Thoracic aorta (tissue), 2 donors: ENCODE results near the gene KIRREL3. TPM values are rescaled to one million over a fixed set of nuclear protein-coding genes. Genes with fewer than 3 reads are reported as not detected.

Source experiments
- ATAC-seq: fragments of 150-250 bp; one replicate; pipeline ENCODE4 v1.8.0; 2017; ENCODE audit warnings: low read depth; ENCODE audit not compliant: insufficient number of reproducible peaks, low FRiP score
- DNase-seq: peaks from one replicate; pipeline ENCODE4 v3.0.0-alpha.2; 2020; ENCODE audit warnings: low spot score
- H3K27ac ChIP-seq, 2 donors: fragments of 200-600 bp; sonication (generic); 1 replicate in 1 of 2; 2 replicates in 1 of 2; pipeline ENCODE4 v1.5.1; 2016; ENCODE audit warnings: mild to moderate bottlenecking in 2 of 2, moderate library complexity in 2 of 2
- H3K27me3 ChIP-seq: fragments of 200-600 bp; sonication (generic); replicated peaks from 2 replicates; pipeline ENCODE4 v1.6.0; 2016; ENCODE audit warnings: mild to moderate bottlenecking; ENCODE audit not compliant: insufficient read depth
- H3K36me3 ChIP-seq: fragments of 200-600 bp; sonication (generic); one replicate; pipeline ENCODE4 v1.5.1; 2016
- H3K4me1 ChIP-seq, 2 donors: fragments of 200-600 bp; sonication (generic); 1 replicate in 1 of 2; 2 replicates in 1 of 2; pipeline versions ENCODE4 v1.5.1 to v1.6.0; 2016; ENCODE audit warnings: low read depth in 2 of 2, mild to moderate bottlenecking in 1 of 2; ENCODE audit not compliant: control insufficient read depth in 1 of 2
- H3K4me3 ChIP-seq: fragments of 200-600 bp; sonication (generic); 2 replicates; pipeline ENCODE4 v1.5.1; 2016; ENCODE audit warnings: mild to moderate bottlenecking
- H3K9me3 ChIP-seq: fragments of 200-600 bp; sonication (generic); 2 replicates; pipeline ENCODE4 v1.5.1; 2016
- total RNA-seq, 2 donors: library from RNA; depleted of rRNA; stranded (reverse); fragments of >200 nt; gene quantifications; one replicate each; pipeline versions ENCODE4 v1.1.0 to v1.2.3, GENCODE V29; 2016
- TF ChIP-seq, protein P1 (sequence below): fragments of 200-600 bp; sonication (generic); IDR thresholded peaks from one replicate; pipeline ENCODE4 v1.5.1; 2019; ENCODE audit warnings: antibody characterized with exemption

Gene KIRREL3
- total RNA-seq, 2 donors from 2014 or later: not detected

DNA sequence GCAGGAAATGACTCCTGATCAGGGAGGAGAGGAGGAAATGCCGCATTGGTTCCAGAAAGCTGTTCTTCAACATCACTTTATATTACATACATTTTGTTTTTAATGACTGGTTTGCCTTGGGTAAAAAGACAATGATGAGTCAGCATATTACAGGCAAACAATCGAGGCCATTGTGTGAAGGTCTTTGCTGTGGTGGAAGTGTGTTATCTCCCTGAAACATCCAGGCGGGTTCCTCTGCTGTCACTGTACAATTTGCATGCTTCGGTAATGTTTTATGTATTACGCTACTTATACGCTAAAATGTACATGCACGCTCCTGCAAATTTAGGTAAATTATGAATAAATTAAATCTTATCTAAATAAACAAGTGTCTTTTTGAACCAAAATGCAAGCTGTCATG lies 161.1 kb downstream of the KIRREL3 start:
- H3K9me3 ChIP-seq: no peaks in the 10 kb centered on the region
- ATAC-seq (no peak), DNase-seq (no peak)
- H3K4me3 ChIP-seq: no peak overlapping the region
- H3K36me3 ChIP-seq: no peaks in the 10 kb centered on the region
- TF ChIP-seq, protein P1, sequence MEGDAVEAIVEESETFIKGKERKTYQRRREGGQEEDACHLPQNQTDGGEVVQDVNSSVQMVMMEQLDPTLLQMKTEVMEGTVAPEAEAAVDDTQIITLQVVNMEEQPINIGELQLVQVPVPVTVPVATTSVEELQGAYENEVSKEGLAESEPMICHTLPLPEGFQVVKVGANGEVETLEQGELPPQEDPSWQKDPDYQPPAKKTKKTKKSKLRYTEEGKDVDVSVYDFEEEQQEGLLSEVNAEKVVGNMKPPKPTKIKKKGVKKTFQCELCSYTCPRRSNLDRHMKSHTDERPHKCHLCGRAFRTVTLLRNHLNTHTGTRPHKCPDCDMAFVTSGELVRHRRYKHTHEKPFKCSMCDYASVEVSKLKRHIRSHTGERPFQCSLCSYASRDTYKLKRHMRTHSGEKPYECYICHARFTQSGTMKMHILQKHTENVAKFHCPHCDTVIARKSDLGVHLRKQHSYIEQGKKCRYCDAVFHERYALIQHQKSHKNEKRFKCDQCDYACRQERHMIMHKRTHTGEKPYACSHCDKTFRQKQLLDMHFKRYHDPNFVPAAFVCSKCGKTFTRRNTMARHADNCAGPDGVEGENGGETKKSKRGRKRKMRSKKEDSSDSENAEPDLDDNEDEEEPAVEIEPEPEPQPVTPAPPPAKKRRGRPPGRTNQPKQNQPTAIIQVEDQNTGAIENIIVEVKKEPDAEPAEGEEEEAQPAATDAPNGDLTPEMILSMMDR: no peak
- H3K27ac ChIP-seq: no peak overlapping the region
- H3K4me1 ChIP-seq: no peaks in the 10 kb centered on the region
- H3K27me3 ChIP-seq: no peaks in the 10 kb centered on the region

DNA sequence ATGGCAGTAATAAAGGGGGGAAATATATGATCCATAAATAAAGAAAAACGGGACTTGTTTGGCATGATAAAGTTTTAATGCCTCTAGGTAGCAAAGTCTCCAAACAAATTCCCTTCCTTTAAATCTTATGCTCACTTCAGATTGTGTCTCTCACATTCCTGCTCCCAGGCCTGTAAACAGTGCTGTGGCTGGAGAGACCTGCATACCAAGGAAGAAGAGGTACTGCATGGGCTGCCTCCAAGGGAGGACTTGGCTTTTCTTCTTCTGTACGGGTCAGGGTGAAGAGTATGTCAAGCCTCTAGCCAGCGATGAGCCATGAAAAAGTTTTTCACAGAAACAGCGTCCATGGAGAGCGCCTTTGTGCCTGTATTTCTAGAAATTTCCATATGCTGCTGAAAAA lies 161.8 kb downstream of the KIRREL3 start:
- TF ChIP-seq, protein P1: no peak
- H3K4me3 ChIP-seq: no peak overlapping the region
- H3K27me3 ChIP-seq: no peaks in the 10 kb centered on the region
- DNase-seq (no peak), ATAC-seq (no peak)
- H3K27ac ChIP-seq: no peak overlapping the region
- H3K4me1 ChIP-seq: no peaks in the 10 kb centered on the region
- H3K9me3 ChIP-seq: no peaks in the 10 kb centered on the region
- no peaks in the 10 kb centered on the region for H3K36me3 ChIP-seq

- no peak for ATAC-seq
- no peaks in the 10 kb centered on the region for H3K9me3 ChIP-seq
- no peaks in the 10 kb centered on the region for H3K4me1 ChIP-seq
- DNase-seq: no peak
- TF ChIP-seq, protein P1: no peak
- no peaks in the 10 kb centered on the region for H3K27me3 ChIP-seq
- no peaks in the 10 kb centered on the region for H3K36me3 ChIP-seq
- no peak overlapping the region for H3K27ac ChIP-seq
- H3K4me3 ChIP-seq: no peak overlapping the region
These were observed 163.0 kb downstream of the KIRREL3 start for GRCh38 chr11:126837581-126837980.

GRCh38 chr11:126834573-126834972 lies 166.0 kb downstream of the KIRREL3 start:
- no peaks in the 10 kb centered on the region for H3K9me3 ChIP-seq
- no peak for ATAC-seq

GRCh38 chr11:126834149-126834548 lies 166.4 kb downstream of the KIRREL3 start:
- H3K27me3 ChIP-seq: no peaks in the 10 kb centered on the region
- no peak overlapping the region for H3K4me3 ChIP-seq
- DNase-seq (no peak), ATAC-seq (no peak)
- H3K9me3 ChIP-seq: no peaks in the 10 kb centered on the region
- TF ChIP-seq, protein P1: no peak
- no peaks in the 10 kb centered on the region for H3K36me3 ChIP-seq
- no peaks in the 10 kb centered on the region for H3K4me1 ChIP-seq
- H3K27ac ChIP-seq: no peak overlapping the region

More at GRCh38 chr11:126834573-126834972, 166.0 kb downstream of the KIRREL3 start:
- no peak overlapping the region for H3K4me3 ChIP-seq
- no peak for DNase-seq
- no peaks in the 10 kb centered on the region for H3K4me1 ChIP-seq
- no peaks in the 10 kb centered on the region for H3K36me3 ChIP-seq
- TF ChIP-seq, protein P1: no peak
- no peaks in the 10 kb centered on the region for H3K27me3 ChIP-seq
- H3K27ac ChIP-seq: no peak overlapping the region
